Pancreas (tissue), 10 donors: Measurements from ENCODE around the gene REV3L. TPM values are rescaled to one million over a fixed set of nuclear protein-coding genes. Genes with fewer than 3 reads are reported as not detected.

Experiments used
- ATAC-seq, 4 donors: fragments of 200-7000 bp; cut with Tn5 transposase; one replicate each; pipeline versions ENCODE4 v1.8.0 to v1.9.1; 2020; ENCODE audit warnings: mild to moderate bottlenecking in 4 of 4, moderate library complexity in 4 of 4
- DNase-seq, 6 donors: peaks; one replicate each; pipeline ENCODE4 v3.0.0-alpha.2; 2020
- FAIRE-seq: peaks from 2 replicates; lab custom pipeline; 2012; peaks lifted over from hg19 to GRCh38; lab: Jason Lieb, UNC
- H3K27ac ChIP-seq, 4 donors: fragments of 200-600 bp; sonication (generic); 1 replicate in 3 of 4; 2 replicates in 1 of 4; pipeline versions ENCODE4 v1.5.0 to v1.8.0; 2020
- H3K27me3 ChIP-seq, 4 donors: fragments of 200-600 bp; one replicate each; pipeline ENCODE4 v1.8.0; 2021
- H3K36me3 ChIP-seq, 3 donors: fragments of 200-600 bp; sonication (generic) in 1 of 3; one replicate each; pipeline versions ENCODE4 v1.5.0 to v1.8.0; 2020 to 2021
- H3K4me1 ChIP-seq, 3 donors: fragments of 200-600 bp; one replicate each; pipeline ENCODE4 v1.8.0; 2021
- H3K4me3 ChIP-seq, 4 donors: fragments of 200-600 bp; sonication (generic) in 2 of 4; one replicate each; pipeline versions ENCODE4 v1.5.0 to v1.8.0; 2020 to 2021
- H3K9me3 ChIP-seq, 4 donors: fragments of 200-600 bp; one replicate each; pipeline ENCODE4 v1.8.0; 2021
- CTCF ChIP-seq, 4 donors: fragments of 200-600 bp; sonication (generic) in 3 of 4; IDR thresholded peaks; one replicate each; pipeline versions ENCODE4 v1.5.0 to v1.8.0; 2021; ENCODE audit warnings: antibody characterized with exemption in 4 of 4
- WGBS, 2 donors: extraction: QIAGEN DNeasy Blood & Tissue Kit; methylation state at CpG; one replicate each; pipeline ENCODE4 v1.1.7; 2013; 5-methylcytosine and 5-hydroxymethylcytosine counted together
- intact Hi-C, 3 donors: fragments of 100-400 bp; cut with DNase I; formaldehyde crosslinking; loops; one replicate each; pipeline versions ENCODE4 v1.11.1 to v1.14.2; 2022
- polyA plus RNA-seq, 2 donors: library from polyadenylated mRNA; stranded (reverse); fragments of 200-250 nt; gene quantifications; one replicate each; pipeline ENCODE4 v1.2.3, GENCODE V29; 2013
- total RNA-seq, 6 donors: library from RNA; stranded (reverse); fragmentation: NEBNext Ultra II Directional in 4 of 6; extraction: Animal tissue kit (Norgen Biotek cat#: 25700) in 4 of 6; gene quantifications; one replicate each; pipeline versions ENCODE4 v1.2.1 to v1.2.4, GENCODE V29; 2021 to 2023
- donor health status: healthy with polysubstance abuse.
- donor health status: DM: no; HTN: no; CAD: no; lungs with moderate emphysema.
- donor health status: DM: no; HTN: no; CAD: no.
- donor health status: control.
- donor health status: control.
- donor health status: Bipolar disorder and iron deficiency.
- donor health status: DM: yes; HTN: yes; CAD: no.
- donor health status: DM: no; HTN: no; CAD: no.
- donor health status: DM: no; HTN: no; CAD: no.
- donor health status: DM: yes; HTN: yes; CAD: no.

REV3L gene
- total and polyA plus RNA-seq, 8 donors = 6.9 to 22.0 (median 15.2) TPM

GRCh38 chr6:111399626-111400025, 83.4 kb downstream of the REV3L start:
- ATAC-seq = no peak
- no peaks in the 10 kb centered on the region for H3K4me1 ChIP-seq
- intact Hi-C loops = no loop called here
- H3K36me3 ChIP-seq = peaks cover 0 to 8% (median 4%) of the 10 kb centered on the region in 3 donors
- H3K27me3 ChIP-seq = no peaks in the 10 kb centered on the region
- H3K27ac ChIP-seq = no peak overlapping the region
- H3K9me3 ChIP-seq = no peaks in the 10 kb centered on the region
- FAIRE-seq = no peak
- DNase-seq = no peak
- H3K4me3 ChIP-seq = no peak overlapping the region
- 75 to 85% methylated on average over 3 of the region's 3 CpGs for WGBS, 2 donors
- TF ChIP-seq CTCF (IDR thresholded peaks at IDR 0.05) = no peak

- H3K4me1 ChIP-seq = no peaks in the 10 kb centered on the region
- DNase-seq (no peak), FAIRE-seq (no peak), ATAC-seq (no peak)
- no peaks in the 10 kb centered on the region for H3K27me3 ChIP-seq
- TF ChIP-seq CTCF (IDR thresholded peaks at IDR 0.05) = no peak
- H3K36me3 ChIP-seq = peaks cover 4 to 29% (median 6%) of the 10 kb centered on the region in 3 donors
- H3K27ac ChIP-seq = no peak overlapping the region
- no peak overlapping the region for H3K4me3 ChIP-seq
- no peaks in the 10 kb centered on the region for H3K9me3 ChIP-seq
- WGBS, 2 donors = 55 to 57% methylated on average over 2 of the region's 2 CpGs
- intact Hi-C loops = no loop called here
These were observed 94.3 kb downstream of the REV3L start for GRCh38 chr6:111388681-111389080.

GRCh38 chr6:111382476-111383294, 100.3 kb downstream of the REV3L start:
- H3K4me1 ChIP-seq = no peaks in the 10 kb centered on the region
- no peaks in the 10 kb centered on the region for H3K27me3 ChIP-seq
- intact Hi-C loops = no loop called here
- DNase-seq (no peak), FAIRE-seq (no peak), ATAC-seq (no peak)
- WGBS, 2 donors = 88 to 90% methylated on average over 9 of the region's 9 CpGs
- no peak overlapping the region for H3K4me3 ChIP-seq
- peaks cover 3 to 31% (median 4%) of the 10 kb centered on the region in 3 donors for H3K36me3 ChIP-seq
- no peaks in the 10 kb centered on the region for H3K9me3 ChIP-seq
- H3K27ac ChIP-seq = no peak overlapping the region
- no peak for TF ChIP-seq CTCF (IDR thresholded peaks at IDR 0.05)

GRCh38 chr6:111381728-111382127, 101.3 kb downstream of the REV3L start:
- Histone ChIP-seq H3K4me3 (no peak overlapping the region), H3K27me3 (no peaks in the 10 kb centered on the region), H3K4me1 (no peaks in the 10 kb centered on the region), H3K9me3 (no peaks in the 10 kb centered on the region), H3K27ac (no peak overlapping the region), H3K36me3 (peaks cover 0 to 27% (median 0%) of the 10 kb centered on the region in 3 donors)
- 95% methylated on average over 1 of the region's 1 CpG for WGBS, 2 donors
- intact Hi-C loops = no loop called here
- DNase-seq (no peak), FAIRE-seq (no peak), ATAC-seq (no peak)
- no peak for TF ChIP-seq CTCF (IDR thresholded peaks at IDR 0.05)

GRCh38 chr6:111381123-111381522, 101.9 kb downstream of the REV3L start:
- DNase-seq (no peak), ATAC-seq (no peak), FAIRE-seq (no peak)
- Histone ChIP-seq H3K27ac (no peak overlapping the region), H3K4me1 (no peaks in the 10 kb centered on the region), H3K27me3 (no peaks in the 10 kb centered on the region), H3K4me3 (no peak overlapping the region), H3K9me3 (no peaks in the 10 kb centered on the region), H3K36me3 (peaks cover 0 to 30% (median 0%) of the 10 kb centered on the region in 3 donors)
- no peak for TF ChIP-seq CTCF (IDR thresholded peaks at IDR 0.05)
- intact Hi-C loops = no loop called here
